Measurements from ENCODE around the gene SLC25A43.

GRCh38 chrX:119500061-119500800, 101.1 kb downstream of the SLC25A43 start:
- TF ChIP-seq, protein P1, sequence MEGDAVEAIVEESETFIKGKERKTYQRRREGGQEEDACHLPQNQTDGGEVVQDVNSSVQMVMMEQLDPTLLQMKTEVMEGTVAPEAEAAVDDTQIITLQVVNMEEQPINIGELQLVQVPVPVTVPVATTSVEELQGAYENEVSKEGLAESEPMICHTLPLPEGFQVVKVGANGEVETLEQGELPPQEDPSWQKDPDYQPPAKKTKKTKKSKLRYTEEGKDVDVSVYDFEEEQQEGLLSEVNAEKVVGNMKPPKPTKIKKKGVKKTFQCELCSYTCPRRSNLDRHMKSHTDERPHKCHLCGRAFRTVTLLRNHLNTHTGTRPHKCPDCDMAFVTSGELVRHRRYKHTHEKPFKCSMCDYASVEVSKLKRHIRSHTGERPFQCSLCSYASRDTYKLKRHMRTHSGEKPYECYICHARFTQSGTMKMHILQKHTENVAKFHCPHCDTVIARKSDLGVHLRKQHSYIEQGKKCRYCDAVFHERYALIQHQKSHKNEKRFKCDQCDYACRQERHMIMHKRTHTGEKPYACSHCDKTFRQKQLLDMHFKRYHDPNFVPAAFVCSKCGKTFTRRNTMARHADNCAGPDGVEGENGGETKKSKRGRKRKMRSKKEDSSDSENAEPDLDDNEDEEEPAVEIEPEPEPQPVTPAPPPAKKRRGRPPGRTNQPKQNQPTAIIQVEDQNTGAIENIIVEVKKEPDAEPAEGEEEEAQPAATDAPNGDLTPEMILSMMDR (IDR thresholded peaks at IDR 0.05; ENCODE audit: poor library complexity), result no peak
- TF ChIP-seq EZH2 (IDR thresholded peaks at IDR 0.05; ENCODE audit: borderline replicate concordance) (no peak), EZH2phosphoT487 (IDR thresholded peaks at IDR 0.05; ENCODE audit: low read depth, severe bottlenecking, unreplicated experiment) (no peak)
